Endothelial cell of umbilical vein (primary cell): ENCODE results near the gene DHX16. TPM values are rescaled to one million over a fixed set of nuclear protein-coding genes. Genes with fewer than 3 reads are reported as not detected.
"Not testable (repeated sequence)": the region's sequence is repeated elsewhere in the genome, so short reads cannot be mapped to it uniquely, and the experiment has no call there.

Experiments used
- BruUV-seq: library from RNA; stranded (reverse); fragments of 400-500 nt; replicated peaks from 2 replicates; lab custom pipeline; 2021; lab: Mats Ljungman, UMichigan
- CTCF ChIA-PET: fragments of 300-600, 350-600 bp; sonication (Branson Sonifier 250); formaldehyde crosslinking; loops from one replicate; lab custom pipeline; 2021; ENCODE audit warnings: antibody characterized with exemption, inconsistent platforms; lab: Charles Lee
- POLR2A ChIA-PET: fragments of 300-600, 350-600 bp; sonication (Branson Sonifier 250); formaldehyde crosslinking; loops from one replicate; lab custom pipeline; 2021; ENCODE audit warnings: antibody characterized with exemption, inconsistent platforms; lab: Charles Lee
- DNase-seq: peaks from one replicate; pipeline ENCODE4 v3.0.0-alpha.2; 2011; ENCODE audit warnings: low read depth, low spot score
- FAIRE-seq: peaks from 2 replicates; lab custom pipeline; 2011; peaks lifted over from hg19 to GRCh38; lab: Jason Lieb, UNC
- H2AFZ ChIP-seq: 2 replicates; pipeline ENCODE4 v1.6.0; 2012; ENCODE audit warnings: low read depth, low read length, control low read depth, inconsistent platforms
- H3K27ac ChIP-seq: 2 replicates; pipeline ENCODE4 v1.5.1; 2011; ENCODE audit warnings: low read depth, mild to moderate bottlenecking, control low read depth, low read length, moderate library complexity; ENCODE audit not compliant: insufficient read depth
- H3K27me3 ChIP-seq, 2 experiments: 2 replicates each; pipeline versions ENCODE4 v1.6.0 to v1.6.1; 2011; ENCODE audit warnings: low read length in 2 of 2, mixed read lengths in 1 of 2; ENCODE audit not compliant: control insufficient read depth in 2 of 2, insufficient read depth in 2 of 2
- H3K36me3 ChIP-seq, 2 experiments: 2 replicates in 1 of 2; 3 replicates in 1 of 2; pipeline ENCODE4 v1.5.1; 2011; ENCODE audit warnings: low read length in 2 of 2, mild to moderate bottlenecking in 1 of 2, moderate library complexity in 1 of 2; ENCODE audit not compliant: control insufficient read depth in 2 of 2, insufficient read depth in 2 of 2; ENCODE audit errors: extremely low read depth in 1 of 2
- H3K4me1 ChIP-seq: 3 replicates; pipeline ENCODE4 v1.5.1; 2011; ENCODE audit warnings: mild to moderate bottlenecking, low read length; ENCODE audit not compliant: control insufficient read depth, insufficient read depth; ENCODE audit errors: extremely low read depth
- H3K4me2 ChIP-seq: 2 replicates; pipeline ENCODE4 v1.6.1; 2011; ENCODE audit warnings: low read length, control low read depth, mixed read lengths; ENCODE audit not compliant: insufficient read depth
- H3K4me3 ChIP-seq, 3 experiments: fragments of 200-600 bp in 1 of 3; sonication (generic), shearing (Covaris generic) in 1 of 3; replicated peaks in 1 of 3; 2 replicates each; pipeline ENCODE4 v1.5.1; 2011 to 2016; ENCODE audit warnings: control low read depth in 3 of 3, low read length in 3 of 3, mild to moderate bottlenecking in 2 of 3, inconsistent platforms in 1 of 3, low read depth in 1 of 3, moderate library complexity in 1 of 3; ENCODE audit not compliant: insufficient read depth in 1 of 3
- H3K79me2 ChIP-seq: 2 replicates; pipeline ENCODE4 v1.6.0; 2012; ENCODE audit warnings: low read length, inconsistent platforms; ENCODE audit not compliant: control insufficient read depth, insufficient read depth
- H3K9ac ChIP-seq: replicated peaks from 2 replicates; pipeline ENCODE3; 2011; ENCODE audit warnings: low read length, control low read depth; ENCODE audit not compliant: insufficient read depth; ENCODE audit errors: extremely low read depth
- H3K9me1 ChIP-seq: replicated peaks from 3 replicates; pipeline ENCODE4 v1.6.0; 2011; ENCODE audit warnings: mild to moderate bottlenecking, low read length; ENCODE audit not compliant: control insufficient read depth, insufficient read depth; ENCODE audit errors: extremely low read depth
- H3K9me3 ChIP-seq: replicated peaks from 2 replicates; pipeline ENCODE4 v1.5.1; 2012; ENCODE audit warnings: low read length, inconsistent platforms; ENCODE audit not compliant: control insufficient read depth, insufficient read depth
- H4K20me1 ChIP-seq: replicated peaks from 2 replicates; pipeline ENCODE3; 2011; ENCODE audit warnings: mild to moderate bottlenecking, low read length; ENCODE audit not compliant: control insufficient read depth, insufficient read depth; ENCODE audit errors: extremely low read depth
- EZH2 ChIP-seq: IDR thresholded peaks from 2 replicates; pipeline ENCODE4 v1.6.1; 2012; ENCODE audit warnings: borderline replicate concordance, low read depth, mild to moderate bottlenecking, moderate library complexity, low read length, inconsistent platforms; ENCODE audit not compliant: severe bottlenecking
- FOS ChIP-seq: IDR thresholded peaks from 2 replicates; pipeline ENCODE4 v1.6.1; 2011; ENCODE audit warnings: mild to moderate bottlenecking, low read length, moderate library complexity, borderline replicate concordance; ENCODE audit not compliant: insufficient read depth
- GATA2 ChIP-seq: IDR thresholded peaks from 2 replicates; pipeline ENCODE4 v1.7.0; 2011; ENCODE audit warnings: low read depth, mild to moderate bottlenecking, moderate library complexity, mixed read lengths, low read length; ENCODE audit not compliant: insufficient read length, insufficient read depth
- JUN ChIP-seq: IDR thresholded peaks from 2 replicates; pipeline ENCODE4 v1.6.1; 2011; ENCODE audit warnings: borderline replicate concordance, low read depth; ENCODE audit not compliant: insufficient read length, insufficient read depth
- MYC ChIP-seq: IDR thresholded peaks from one replicate; pipeline ENCODE4 v1.6.1; 2011; ENCODE audit warnings: mild to moderate bottlenecking, low read depth, low read length
- POLR2A ChIP-seq: IDR thresholded peaks from 2 replicates; pipeline ENCODE4 v1.6.1; 2012; ENCODE audit warnings: low read depth, mild to moderate bottlenecking, control low read depth, low read length
- POLR2AphosphoS5 ChIP-seq: IDR thresholded peaks from 2 replicates; pipeline ENCODE4 v1.6.1; 2012; ENCODE audit warnings: low read depth, mild to moderate bottlenecking, control low read depth, low read length, moderate library complexity; ENCODE audit not compliant: insufficient read depth
- dilution Hi-C: fragments of 300-500 bp; cut with MboI; formaldehyde crosslinking; loops from one replicate; pipeline ENCODE4 v1.15.0; 2019; ENCODE audit warnings: low sequenced_read_pairs; ENCODE audit not compliant: extremely low pct_ligation_motif_present
- intact Hi-C: fragments of 100-400 bp; cut with micrococcal nuclease; formaldehyde crosslinking; loops from one replicate; pipeline ENCODE4 v1.10.0; 2022
- polyA plus RNA-seq, 4 experiments: library from polyadenylated mRNA; depleted of rRNA in 3 of 4; stranded (reverse) in 3 of 4; unstranded in 1 of 4; fragments of >200 nt; gene quantifications; 2 replicates each; pipeline versions ENCODE4 v1.2.1 to v1.2.3, GENCODE V29; 2011 to 2012; ENCODE audit warnings: missing spikeins in 1 of 4
- total RNA-seq: library from RNA; stranded (reverse); gene quantifications from 2 replicates; pipeline ENCODE4 v1.2.3, GENCODE V29; 2021
- TF ChIP-seq, protein P1 (sequence below): IDR thresholded peaks from 2 replicates; pipeline ENCODE4 v1.6.1; 2011; ENCODE audit not compliant: insufficient read depth, insufficient read length
- TF ChIP-seq, protein P2 (sequence below), 2 donors: IDR thresholded peaks; 1 replicate in 1 of 2; 2 replicates in 1 of 2; pipeline ENCODE4 v1.5.1; 2011; ENCODE audit warnings: low read length in 2 of 2, mild to moderate bottlenecking in 2 of 2, moderate library complexity in 2 of 2, control low read depth in 1 of 2, inconsistent platforms in 1 of 2, low read depth in 1 of 2; ENCODE audit not compliant: insufficient read depth in 1 of 2; ENCODE audit errors: extremely low read depth in 1 of 2

The DHX16 gene
- total and polyA plus RNA-seq, 2 donors (not counting 3 experiments of a cell fraction or from before 2014, with no cell fraction given), result 38.2 to 66.5 TPM

DNA sequence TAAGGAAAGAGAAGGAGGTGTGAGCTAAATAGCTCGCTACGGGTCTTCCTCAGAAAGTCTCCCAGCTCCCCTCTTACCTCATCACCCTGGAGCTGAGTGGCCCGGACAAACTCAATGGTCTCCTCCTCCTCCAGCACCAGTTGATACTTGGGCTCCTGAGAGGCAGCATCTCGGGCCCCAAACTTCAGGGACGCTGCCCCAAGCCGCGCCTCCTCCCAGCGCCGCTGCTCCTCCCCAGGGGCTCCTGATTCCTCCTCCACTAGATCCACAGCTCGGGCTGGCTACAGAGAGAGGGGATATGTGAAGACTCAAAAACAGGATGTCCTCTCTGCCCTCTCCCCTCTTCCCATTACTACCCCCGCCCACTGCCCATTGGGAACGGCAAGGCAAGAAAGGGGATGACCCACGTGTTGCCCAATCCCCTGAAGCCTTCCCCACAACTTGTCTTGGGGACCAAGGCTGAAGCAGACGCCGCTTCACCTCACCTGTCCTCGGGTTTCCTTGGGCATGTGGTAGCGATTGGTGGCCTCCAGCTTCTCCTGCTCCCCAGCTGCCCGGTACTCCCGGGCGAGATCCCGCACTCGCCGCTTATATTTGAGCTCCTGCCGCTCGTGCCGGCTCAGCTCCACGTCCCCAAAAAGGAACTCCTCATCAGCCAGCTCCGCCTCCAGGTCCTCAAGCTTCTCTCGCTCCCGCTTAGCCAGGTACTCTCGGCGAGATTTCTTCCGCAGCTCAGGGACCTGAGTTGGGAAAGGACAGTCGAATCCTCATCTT, 7.6 kb downstream of the DHX16 start:
- Histone ChIP-seq H3K9me1 (no peaks in the 10 kb centered on the region), H3K27ac (no peak overlapping the region), H3K4me3 (no peak overlapping the region), H4K20me1 (no peaks in the 10 kb centered on the region), H3K9me3 (no peaks in the 10 kb centered on the region), H3K36me3 (peaks cover 14 to 42% of the 10 kb centered on the region in 2 experiments), H3K27me3 (no peaks in the 10 kb centered on the region), H3K79me2 (no peaks in the 10 kb centered on the region), H3K9ac (no peak overlapping the region), H3K4me1 (no peaks in the 10 kb centered on the region), H3K4me2 (no peak overlapping the region), H2AFZ (no peak overlapping the region)
- BruUV-seq, result TSS peak; percentile 49
- no peak for TF ChIP-seq EZH2
- TF ChIP-seq POLR2A, result no peak
- TF ChIP-seq, protein P1, sequence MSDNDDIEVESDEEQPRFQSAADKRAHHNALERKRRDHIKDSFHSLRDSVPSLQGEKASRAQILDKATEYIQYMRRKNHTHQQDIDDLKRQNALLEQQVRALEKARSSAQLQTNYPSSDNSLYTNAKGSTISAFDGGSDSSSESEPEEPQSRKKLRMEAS, result no peak
- no peak for TF ChIP-seq POLR2AphosphoS5
- TF ChIP-seq, protein P2, sequence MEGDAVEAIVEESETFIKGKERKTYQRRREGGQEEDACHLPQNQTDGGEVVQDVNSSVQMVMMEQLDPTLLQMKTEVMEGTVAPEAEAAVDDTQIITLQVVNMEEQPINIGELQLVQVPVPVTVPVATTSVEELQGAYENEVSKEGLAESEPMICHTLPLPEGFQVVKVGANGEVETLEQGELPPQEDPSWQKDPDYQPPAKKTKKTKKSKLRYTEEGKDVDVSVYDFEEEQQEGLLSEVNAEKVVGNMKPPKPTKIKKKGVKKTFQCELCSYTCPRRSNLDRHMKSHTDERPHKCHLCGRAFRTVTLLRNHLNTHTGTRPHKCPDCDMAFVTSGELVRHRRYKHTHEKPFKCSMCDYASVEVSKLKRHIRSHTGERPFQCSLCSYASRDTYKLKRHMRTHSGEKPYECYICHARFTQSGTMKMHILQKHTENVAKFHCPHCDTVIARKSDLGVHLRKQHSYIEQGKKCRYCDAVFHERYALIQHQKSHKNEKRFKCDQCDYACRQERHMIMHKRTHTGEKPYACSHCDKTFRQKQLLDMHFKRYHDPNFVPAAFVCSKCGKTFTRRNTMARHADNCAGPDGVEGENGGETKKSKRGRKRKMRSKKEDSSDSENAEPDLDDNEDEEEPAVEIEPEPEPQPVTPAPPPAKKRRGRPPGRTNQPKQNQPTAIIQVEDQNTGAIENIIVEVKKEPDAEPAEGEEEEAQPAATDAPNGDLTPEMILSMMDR (IDR thresholded peaks at IDR 0.05; ENCODE audit: extremely low read depth in 1 of 2, insufficient read depth in 1 of 2, low read depth in 1 of 2, low read length in 2 of 2), result no peak
- no peak for TF ChIP-seq JUN
- no peak for TF ChIP-seq FOS
- TF ChIP-seq MYC, result no peak
- no peak for TF ChIP-seq GATA2
- intact Hi-C loops (no loop called here), dilution Hi-C loops (no loop called here)
- CTCF ChIA-PET, result interaction anchor here (0.8 to 1.7 kb wide), 7 partner anchors 8 to 183 kb away, joined by 3 to 5 read pairs (median 4); partner anchors contain the start of genes DHX16 and MRPS18B
- FAIRE-seq (no peak), DNase-seq (no peak)
- POLR2A ChIA-PET, result interaction anchor here (0.6 kb wide), 1 partner anchor 37 kb away, joined by 3 read pairs; no protein-coding TSS in a partner anchor

DNA sequence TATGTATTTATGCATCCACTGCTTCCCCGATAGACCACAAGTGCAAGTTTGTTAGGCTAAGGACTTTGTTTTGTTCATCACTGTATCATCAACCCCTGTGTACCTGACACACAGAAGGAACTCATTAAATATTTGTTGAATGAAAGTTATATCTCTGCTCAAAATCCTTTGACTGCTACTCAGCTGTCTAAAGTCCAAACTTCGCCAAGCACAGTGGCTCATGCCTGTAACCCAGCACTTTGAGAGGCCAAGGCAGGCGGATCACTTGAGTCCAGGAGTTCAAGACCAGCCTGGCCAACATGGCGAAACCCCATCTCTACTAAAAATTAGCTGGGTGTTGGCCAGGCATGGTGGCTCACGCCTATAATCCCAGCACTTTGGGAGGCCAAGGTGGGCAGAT, 14.9 kb downstream of the DHX16 start:
- DNase-seq, BruUV-seq, H3K4me2 ChIP-seq, H3K4me1 ChIP-seq, CTCF ChIA-PET, H3K27ac ChIP-seq, dilution Hi-C loops, H3K9me1 ChIP-seq, POLR2A ChIA-PET, H3K9me3 ChIP-seq, H4K20me1 ChIP-seq, H3K79me2 ChIP-seq, intact Hi-C loops, H2AFZ ChIP-seq, H3K9ac ChIP-seq, H3K4me3 ChIP-seq, H3K27me3 ChIP-seq, FAIRE-seq: not testable (repeated sequence)
- peaks cover 26 to 63% of the 10 kb centered on the region in 2 experiments for H3K36me3 ChIP-seq
